ENCODE results near the gene PSMB11. TPM values are rescaled to one million over a fixed set of nuclear protein-coding genes. Genes with fewer than 3 reads are reported as not detected.

Gene PSMB11
- total and polyA plus RNA-seq, 4 experiments from 2014 or later, result not detected

DNA sequence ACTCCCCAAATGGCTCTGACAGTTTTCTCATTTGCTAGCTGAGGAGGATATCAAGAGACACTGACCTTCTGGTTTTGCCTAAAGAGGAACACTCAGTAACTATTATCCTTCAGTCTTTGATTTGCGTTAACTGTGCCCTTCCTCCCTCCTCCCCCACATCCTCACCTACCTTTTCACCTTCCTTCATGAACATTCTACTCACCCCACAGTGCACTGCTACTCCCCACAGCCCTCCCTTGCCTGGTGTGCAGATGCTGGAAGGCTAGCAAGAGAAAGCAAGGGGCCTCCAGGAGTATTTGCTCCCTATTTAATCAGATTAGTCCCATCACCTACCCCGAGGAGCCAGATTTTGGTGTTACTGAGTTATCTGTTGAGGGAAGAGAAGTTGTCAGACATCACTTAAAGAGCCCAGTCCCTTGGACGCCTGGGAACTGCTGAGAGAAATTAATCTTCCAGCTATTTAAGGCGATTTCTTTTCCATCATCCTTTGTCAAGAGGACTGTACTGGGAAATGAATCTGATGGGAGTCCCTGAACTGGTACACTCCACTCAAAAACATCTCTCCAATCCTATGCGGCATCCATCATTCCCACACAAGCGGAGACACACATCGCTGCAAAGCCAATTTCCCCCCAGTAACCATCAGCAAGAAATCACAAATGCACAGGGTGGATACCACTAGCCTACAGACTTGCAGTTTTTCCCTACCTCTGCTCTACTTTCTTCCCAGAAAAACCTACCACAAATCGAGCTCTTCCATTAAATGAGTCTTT lies 18.8 kb upstream of the PSMB11 start:
- Histone ChIP-seq H3K27me3 (ENCODE audit: insufficient read depth, low read length) (no peaks in the 10 kb centered on the region), H3K9me3 (ENCODE audit: control insufficient read depth in 1 of 2, low read length in 2 of 2) (no peaks in the 10 kb centered on the region), H3K4me1 (ENCODE audit: insufficient read depth, low read length) (peaks cover 33% of the 10 kb centered on the region), H3K36me3 (ENCODE audit: insufficient read depth, low read length) (peaks cover 9% of the 10 kb centered on the region), H3K27ac (ENCODE audit: low read depth, low read length) (no peak overlapping the region), H3K4me3 (ENCODE audit: low read length in 2 of 2) (no peak overlapping the region)
- Mint-ChIP-seq H3K36me3 (peaks cover 26 to 29% of the 10 kb centered on the region in 2 donors), H3K4me3 (peak overlapping the region in 2 of 8 donors; percentile 2 to 27), H3K9me3 (peaks cover 0 to 1% (median 0%) of the 10 kb centered on the region in 8 donors), H3K27me3 (no peaks in the 10 kb centered on the region), H3K27ac (peak overlapping the region in 4 of 7 donors; percentile 22 to 83 (median 46)), H3K4me1 (peaks cover 23 to 41% (median 31%) of the 10 kb centered on the region in 4 donors)
- ChIA-PET POLR2A (ENCODE audit: partially characterized antibody) (interaction anchor here (0.9 to 6.2 kb wide), 3 partner anchors 11 to 16 kb away, joined by 5 to 42 read pairs (median 7); partner anchors contain the start of gene PSMB5), CTCF (ENCODE audit: partially characterized antibody) (interaction anchor here (1.0 to 2.0 kb wide), 5 partner anchors 17 to 35 kb away, joined by 3 to 9 read pairs (median 4); partner anchors contain the start of gene CDH24)
- DNase-seq, result no peak
- intact Hi-C loops (cut with micrococcal nuclease), result no loop called here

DNA sequence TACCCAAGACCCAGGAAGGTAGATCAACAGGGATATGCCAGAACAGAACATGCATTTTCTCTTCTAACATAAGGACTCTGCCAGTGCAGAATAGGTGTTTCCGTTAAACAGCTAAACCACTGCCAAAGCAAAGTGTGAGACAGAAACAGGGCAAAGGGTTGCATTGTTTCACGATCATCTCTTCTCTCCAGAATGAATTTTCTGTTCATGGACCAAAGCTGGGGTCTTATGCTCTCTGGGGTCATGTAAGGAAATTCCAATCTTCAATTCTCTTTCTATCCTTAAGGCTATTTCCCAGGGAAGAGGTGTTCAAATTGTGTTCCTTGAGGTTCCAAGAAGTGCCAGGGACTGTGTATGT lies 18.2 kb upstream of the PSMB11 start:
- POLR2A ChIA-PET (ENCODE audit: partially characterized antibody), result interaction anchor here (0.9 to 6.2 kb wide), 3 partner anchors 11 to 17 kb away, joined by 5 to 42 read pairs (median 7); partner anchors contain the start of gene PSMB5
- Mint-ChIP-seq H3K27ac (peak overlapping the region in 3 of 7 donors; percentile 38 to 41 (median 39)), H3K9me3 (peaks cover 0 to 1% (median 0%) of the 10 kb centered on the region in 8 donors), H3K27me3 (no peaks in the 10 kb centered on the region), H3K36me3 (peaks cover 28 to 31% of the 10 kb centered on the region in 2 donors), H3K4me1 (peaks cover 26 to 45% (median 34%) of the 10 kb centered on the region in 4 donors), H3K4me3 (no peak overlapping the region)
- Histone ChIP-seq H3K27me3 (ENCODE audit: insufficient read depth, low read length) (no peaks in the 10 kb centered on the region), H3K36me3 (ENCODE audit: insufficient read depth, low read length) (peaks cover 9% of the 10 kb centered on the region), H3K27ac (ENCODE audit: low read depth, low read length) (no peak overlapping the region), H3K4me1 (ENCODE audit: insufficient read depth, low read length) (peaks cover 39% of the 10 kb centered on the region), H3K4me3 (ENCODE audit: low read length in 2 of 2) (no peak overlapping the region), H3K9me3 (ENCODE audit: control insufficient read depth in 1 of 2, low read length in 2 of 2) (no peaks in the 10 kb centered on the region)
- intact Hi-C loops (cut with micrococcal nuclease), result no loop called here
- no peak for DNase-seq
- CTCF ChIA-PET (ENCODE audit: partially characterized antibody), result interaction anchor here (1.0 to 2.0 kb wide), 7 partner anchors 17 to 51 kb away, joined by 3 to 9 read pairs (median 4); partner anchors contain the start of gene CDH24

DNA sequence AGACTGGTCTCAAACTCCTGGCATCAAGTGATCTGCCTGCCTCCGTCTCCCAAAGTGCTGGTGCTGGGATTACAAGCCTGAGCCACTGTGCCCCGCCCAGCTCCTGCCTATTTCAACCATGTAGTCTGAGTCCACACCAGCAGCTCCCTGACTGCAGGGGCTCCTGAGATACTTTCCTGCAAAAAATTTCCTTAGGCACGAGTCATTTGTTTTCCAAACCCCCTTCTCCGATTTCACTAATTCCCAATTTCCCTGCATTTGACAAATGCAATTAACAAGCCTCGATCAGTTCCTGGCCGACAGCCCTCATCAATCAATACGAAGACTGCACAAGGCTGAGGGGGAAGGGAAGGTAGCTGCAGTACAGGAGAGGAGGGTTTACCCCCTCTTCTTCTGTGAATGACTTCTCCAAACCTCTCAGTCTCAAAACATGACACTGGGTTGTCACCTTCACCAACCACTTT lies 17.4 kb upstream of the PSMB11 start:
- Histone ChIP-seq H3K36me3 (ENCODE audit: insufficient read depth, low read length) (peaks cover 9% of the 10 kb centered on the region), H3K4me3 (ENCODE audit: low read length in 2 of 2) (no peak overlapping the region), H3K9me3 (ENCODE audit: control insufficient read depth in 1 of 2, low read length in 2 of 2) (no peaks in the 10 kb centered on the region), H3K27ac (ENCODE audit: low read depth, low read length) (no peak overlapping the region), H3K4me1 (ENCODE audit: insufficient read depth, low read length) (peaks cover 46% of the 10 kb centered on the region), H3K27me3 (ENCODE audit: insufficient read depth, low read length) (no peaks in the 10 kb centered on the region)
- intact Hi-C loops (cut with micrococcal nuclease), result no loop called here
- H3K4me1 Mint-ChIP-seq, result peaks cover 33 to 53% (median 41%) of the 10 kb centered on the region in 4 donors
- H3K9me3 Mint-ChIP-seq, result peaks cover 0 to 1% (median 0%) of the 10 kb centered on the region in 8 donors
- ChIA-PET POLR2A (ENCODE audit: partially characterized antibody) (interaction anchor here (1.7 to 6.2 kb wide), 2 partner anchors 8 to 18 kb away, joined by 5 to 42 read pairs; no protein-coding TSS in a partner anchor), CTCF (ENCODE audit: partially characterized antibody) (interaction anchor here (1.0 to 2.0 kb wide), 7 partner anchors 18 to 52 kb away, joined by 3 to 9 read pairs (median 4); partner anchors contain the start of gene CDH24)
- H3K27me3 Mint-ChIP-seq, result no peaks in the 10 kb centered on the region
- H3K36me3 Mint-ChIP-seq, result peaks cover 33 to 36% of the 10 kb centered on the region in 2 donors
- peak overlapping the region in 1 of 8 donors; percentile 62 for H3K4me3 Mint-ChIP-seq
- no peak for DNase-seq
- H3K27ac Mint-ChIP-seq, result peak overlapping the region in 3 of 7 donors; percentile 19 to 68 (median 61)

DNA sequence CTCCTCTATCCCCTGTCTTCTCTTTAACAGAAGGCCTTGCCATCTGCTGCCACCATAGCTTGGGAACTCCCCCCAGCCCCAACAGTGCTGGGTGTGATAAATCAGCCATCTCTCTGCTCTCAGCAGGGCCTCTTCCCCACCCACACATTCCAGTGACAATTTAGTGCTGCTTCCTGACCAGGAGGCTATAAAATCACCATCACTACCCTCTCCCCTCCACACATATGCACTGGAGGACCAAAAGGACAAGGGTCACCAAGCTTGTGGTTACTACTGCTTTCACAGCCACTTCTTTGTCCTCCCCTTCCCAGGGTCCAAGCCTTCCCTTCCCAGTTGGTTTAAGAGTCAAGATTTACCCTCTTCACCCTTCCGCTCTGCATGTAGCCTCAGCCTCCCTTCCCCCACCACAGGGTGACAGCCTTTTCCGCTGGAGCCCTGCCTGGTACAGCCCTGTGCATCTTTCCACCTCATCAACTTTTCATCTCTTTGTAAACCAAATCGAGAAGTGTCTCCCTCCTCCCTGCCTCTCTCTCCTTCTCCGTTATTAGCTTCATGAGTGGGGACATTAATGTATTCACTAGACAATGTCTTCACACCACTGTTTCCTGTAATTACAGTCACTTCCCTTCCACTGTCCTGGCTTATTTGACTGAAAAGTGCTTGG lies 16.7 kb upstream of the PSMB11 start:
- Histone ChIP-seq H3K27me3 (ENCODE audit: insufficient read depth, low read length) (no peaks in the 10 kb centered on the region), H3K9me3 (ENCODE audit: control insufficient read depth in 1 of 2, low read length in 2 of 2) (no peaks in the 10 kb centered on the region), H3K4me3 (ENCODE audit: low read length in 2 of 2) (no peak overlapping the region), H3K4me1 (ENCODE audit: insufficient read depth, low read length) (peaks cover 46% of the 10 kb centered on the region), H3K36me3 (ENCODE audit: insufficient read depth, low read length) (peaks cover 9% of the 10 kb centered on the region), H3K27ac (ENCODE audit: low read depth, low read length) (no peak overlapping the region)
- intact Hi-C loops (cut with micrococcal nuclease), result no loop called here
- peak overlapping the region in 3 of 8 donors; percentile 49 to 62 (median 60) for H3K4me3 Mint-ChIP-seq
- peaks cover 0 to 1% (median 0%) of the 10 kb centered on the region in 8 donors for H3K9me3 Mint-ChIP-seq
- H3K36me3 Mint-ChIP-seq, result peaks cover 33 to 36% of the 10 kb centered on the region in 2 donors
- peak overlapping the region in 5 of 7 donors; percentile 19 to 68 (median 61) for H3K27ac Mint-ChIP-seq
- DNase-seq, result no peak
- H3K27me3 Mint-ChIP-seq, result no peaks in the 10 kb centered on the region
- CTCF ChIA-PET (ENCODE audit: partially characterized antibody), result interaction anchor here (1.4 to 2.0 kb wide), 4 partner anchors 29 to 52 kb away, joined by 3 to 7 read pairs (median 4); no protein-coding TSS in a partner anchor
- H3K4me1 Mint-ChIP-seq, result peaks cover 32 to 53% (median 41%) of the 10 kb centered on the region in 4 donors
- POLR2A ChIA-PET (ENCODE audit: partially characterized antibody), result interaction anchor here (1.1 to 6.2 kb wide), 3 partner anchors 9 to 43 kb away, joined by 3 to 42 read pairs (median 5); partner anchors contain the start of gene AJUBA

DNA sequence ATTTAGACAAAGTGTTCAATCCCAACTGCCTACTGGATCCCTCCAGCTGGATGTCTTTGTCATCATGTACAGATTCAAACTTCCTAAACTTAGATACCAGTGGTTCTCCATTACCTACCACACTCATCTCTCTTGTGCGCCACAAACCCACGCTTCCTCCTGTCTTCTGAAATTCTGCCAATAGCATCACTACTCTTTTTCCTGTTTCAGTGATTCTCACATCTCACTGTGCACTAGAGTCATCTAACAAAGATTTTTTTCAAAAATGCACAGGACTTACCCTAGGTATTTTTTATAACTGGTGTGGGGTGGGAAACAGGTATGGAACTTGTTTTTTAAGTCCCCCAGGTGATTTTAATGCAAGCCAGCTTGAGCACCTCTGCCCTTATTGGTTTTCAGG lies 13.2 kb upstream of the PSMB11 start:
- Histone ChIP-seq H3K9me3 (ENCODE audit: control insufficient read depth in 1 of 2, low read length in 2 of 2) (no peaks in the 10 kb centered on the region), H3K27me3 (ENCODE audit: insufficient read depth, low read length) (no peaks in the 10 kb centered on the region), H3K4me1 (ENCODE audit: insufficient read depth, low read length) (peaks cover 40% of the 10 kb centered on the region), H3K4me3 (ENCODE audit: low read length in 2 of 2) (no peak overlapping the region), H3K36me3 (ENCODE audit: insufficient read depth, low read length) (peaks cover 26% of the 10 kb centered on the region), H3K27ac (ENCODE audit: low read depth, low read length) (peak overlapping the region; percentile 18)
- intact Hi-C loops (cut with micrococcal nuclease), result no loop called here
- peak overlapping the region in 7 of 8 donors; percentile 12 to 77 (median 52) for H3K4me3 Mint-ChIP-seq
- H3K36me3 Mint-ChIP-seq, result peaks cover 49% of the 10 kb centered on the region in 2 donors
- H3K9me3 Mint-ChIP-seq, result peaks cover 0 to 3% (median 0%) of the 10 kb centered on the region in 8 donors
- H3K27me3 Mint-ChIP-seq, result no peaks in the 10 kb centered on the region
- peaks cover 34 to 60% (median 47%) of the 10 kb centered on the region in 4 donors for H3K4me1 Mint-ChIP-seq
- DNase-seq, result peak in 4 of 5 donors; percentile 36 to 47 (median 38)
- CTCF ChIA-PET (ENCODE audit: partially characterized antibody), result interaction anchor here (0.6 to 4.2 kb wide), 11 partner anchors 22 to 205 kb away, joined by 3 to 17 read pairs (median 3); partner anchors contain the start of gene CDH24
- POLR2A ChIA-PET (ENCODE audit: partially characterized antibody), result interaction anchor here (1.4 to 3.2 kb wide), 4 partner anchors 21 to 72 kb away, joined by 4 to 20 read pairs (median 5); partner anchors contain the start of genes ACIN1 and HAUS4
- peak overlapping the region; percentile 39 to 88 (median 54) for H3K27ac Mint-ChIP-seq

DNA sequence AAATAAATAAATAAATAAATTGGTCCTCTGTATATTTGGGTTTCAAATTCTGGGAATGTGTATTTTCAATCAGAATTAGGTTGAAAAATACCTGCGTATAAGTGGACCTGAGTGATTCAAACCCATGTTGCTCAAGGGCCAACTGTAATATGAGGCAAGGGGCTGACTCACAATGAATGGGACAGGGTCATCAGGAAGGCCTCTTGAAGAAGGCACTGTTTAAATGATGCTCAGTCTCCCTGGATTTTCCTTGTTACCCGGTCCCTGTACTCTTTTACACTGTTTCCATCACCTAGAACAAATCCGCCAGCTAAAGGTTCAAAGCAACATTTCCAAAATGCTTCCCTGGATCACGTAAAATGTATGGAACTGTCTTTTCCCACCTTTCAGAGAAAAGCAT lies 11.1 kb upstream of the PSMB11 start:
- H3K4me1 Mint-ChIP-seq, result peaks cover 30 to 62% (median 48%) of the 10 kb centered on the region in 4 donors
- H3K27me3 Mint-ChIP-seq, result no peaks in the 10 kb centered on the region
- H3K27ac ChIP-seq (ENCODE audit: low read depth, low read length), result no peak overlapping the region
- H3K4me1 ChIP-seq (ENCODE audit: insufficient read depth, low read length), result peaks cover 38% of the 10 kb centered on the region
- no peaks in the 10 kb centered on the region for H3K9me3 ChIP-seq (ENCODE audit: control insufficient read depth in 1 of 2, low read length in 2 of 2)
- H3K4me3 Mint-ChIP-seq, result no peak overlapping the region
- H3K36me3 ChIP-seq (ENCODE audit: insufficient read depth, low read length), result peaks cover 21% of the 10 kb centered on the region
- no peak for DNase-seq
- peaks cover 0 to 2% (median 0%) of the 10 kb centered on the region in 8 donors for H3K9me3 Mint-ChIP-seq
- no peak overlapping the region for H3K4me3 ChIP-seq (ENCODE audit: low read length in 2 of 2)
- CTCF ChIA-PET (ENCODE audit: partially characterized antibody), result interaction anchor here (0.9 to 1.2 kb wide), 2 partner anchors 24 to 38 kb away, joined by 3 read pairs; no protein-coding TSS in a partner anchor
- H3K36me3 Mint-ChIP-seq, result peaks cover 35 to 39% of the 10 kb centered on the region in 2 donors
- intact Hi-C loops (cut with micrococcal nuclease), result no loop called here
- H3K27me3 ChIP-seq (ENCODE audit: insufficient read depth, low read length), result no peaks in the 10 kb centered on the region
- POLR2A ChIA-PET (ENCODE audit: partially characterized antibody), result interaction anchor here (0.6 to 1.1 kb wide), 3 partner anchors 24 to 53 kb away, joined by 3 to 4 read pairs (median 3); no protein-coding TSS in a partner anchor
- peak overlapping the region in 4 of 7 donors; percentile 5 to 63 (median 29) for H3K27ac Mint-ChIP-seq

All from CD4-positive, alpha-beta memory T cell (primary cell).